Coronary artery (tissue), 2 donors: ENCODE results near the gene MACROH2A1.

ENCODE experiments used
- DNase-seq: peaks from one replicate; pipeline ENCODE4 v3.0.0-alpha.2; 2017; ENCODE audit warnings: low spot score
- H3K27ac ChIP-seq, 2 donors: fragments of 200-600 bp; sonication (generic); one replicate each; pipeline ENCODE4 v1.5.1; 2016 to 2019
- H3K4me3 ChIP-seq: fragments of 200-600 bp; sonication (generic); 2 replicates; pipeline ENCODE4 v1.5.1; 2016; ENCODE audit warnings: mild to moderate bottlenecking, moderate library complexity
- CTCF ChIP-seq: fragments of 200-600 bp; sonication (generic); IDR thresholded peaks from one replicate; pipeline ENCODE4 v1.5.1; 2019; ENCODE audit warnings: antibody characterized with exemption

MACROH2A1 gene

GRCh38 chr5:135444881-135445280 lies 45.9 kb upstream of the MACROH2A1 start:
- no peak for TF ChIP-seq CTCF
- no peak overlapping the region for H3K27ac ChIP-seq
- H3K4me3 ChIP-seq: no peak overlapping the region
- peak; percentile 68 for DNase-seq

- DNase-seq: peak; percentile 50
- Histone ChIP-seq H3K27ac (no peak overlapping the region), H3K4me3 (no peak overlapping the region)
- no peak for TF ChIP-seq CTCF
Measured at GRCh38 chr5:135444360-135444759, 45.3 kb upstream of the MACROH2A1 start.

GRCh38 chr5:135443161-135443960 lies 44.3 kb upstream of the MACROH2A1 start:
- Histone ChIP-seq H3K27ac (no peak overlapping the region), H3K4me3 (no peak overlapping the region)
- no peak for DNase-seq
- no peak for TF ChIP-seq CTCF

GRCh38 chr5:135442431-135443160 lies 43.6 kb upstream of the MACROH2A1 start:
- DNase-seq: no peak
- H3K27ac ChIP-seq: no peak overlapping the region
- TF ChIP-seq CTCF: no peak
- no peak overlapping the region for H3K4me3 ChIP-seq

- DNase-seq: no peak
- TF ChIP-seq CTCF: no peak
- no peak overlapping the region for H3K4me3 ChIP-seq
- no peak overlapping the region for H3K27ac ChIP-seq
Measured at GRCh38 chr5:135441919-135442318, 42.9 kb upstream of the MACROH2A1 start.

- no peak for DNase-seq
- TF ChIP-seq CTCF: no peak
Measured at GRCh38 chr5:135441350-135441831, 42.4 kb upstream of the MACROH2A1 start.

More at GRCh38 chr5:135441350-135441831, 42.4 kb upstream of the MACROH2A1 start:
- H3K27ac ChIP-seq: no peak overlapping the region
- no peak overlapping the region for H3K4me3 ChIP-seq
